ENCODE measurements around the gene RASAL1.
A peak's percentile ranks its signal among the peaks of the same experiment; 100 is the strongest.

Gene RASAL1

DNA sequence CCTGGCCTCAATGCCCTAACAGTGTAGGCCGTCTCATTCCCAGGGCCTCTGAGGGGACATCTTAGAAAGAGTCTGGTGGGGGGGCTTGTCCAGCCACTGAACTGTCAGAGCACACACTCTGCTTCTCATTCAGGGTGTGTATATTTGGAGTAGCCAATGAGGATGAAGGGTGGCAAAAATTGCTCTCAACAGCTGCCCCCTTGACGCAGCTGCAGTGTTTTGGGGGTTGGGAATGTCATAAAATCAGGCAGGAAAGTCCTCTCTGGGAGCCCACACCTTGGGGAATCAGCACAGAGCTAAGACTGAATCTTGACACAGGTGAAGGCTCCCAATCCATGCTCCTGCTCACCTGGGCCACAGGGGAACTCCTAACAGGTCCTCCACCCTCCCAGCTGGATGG lies 1.5 kb downstream of the RASAL1 start:
- no peak for DNase-seq (ENCODE audit: low read depth)
- H3K4me3 ChIP-seq (ENCODE audit: low read length) = no peak overlapping the region
- TF ChIP-seq, protein P1, sequence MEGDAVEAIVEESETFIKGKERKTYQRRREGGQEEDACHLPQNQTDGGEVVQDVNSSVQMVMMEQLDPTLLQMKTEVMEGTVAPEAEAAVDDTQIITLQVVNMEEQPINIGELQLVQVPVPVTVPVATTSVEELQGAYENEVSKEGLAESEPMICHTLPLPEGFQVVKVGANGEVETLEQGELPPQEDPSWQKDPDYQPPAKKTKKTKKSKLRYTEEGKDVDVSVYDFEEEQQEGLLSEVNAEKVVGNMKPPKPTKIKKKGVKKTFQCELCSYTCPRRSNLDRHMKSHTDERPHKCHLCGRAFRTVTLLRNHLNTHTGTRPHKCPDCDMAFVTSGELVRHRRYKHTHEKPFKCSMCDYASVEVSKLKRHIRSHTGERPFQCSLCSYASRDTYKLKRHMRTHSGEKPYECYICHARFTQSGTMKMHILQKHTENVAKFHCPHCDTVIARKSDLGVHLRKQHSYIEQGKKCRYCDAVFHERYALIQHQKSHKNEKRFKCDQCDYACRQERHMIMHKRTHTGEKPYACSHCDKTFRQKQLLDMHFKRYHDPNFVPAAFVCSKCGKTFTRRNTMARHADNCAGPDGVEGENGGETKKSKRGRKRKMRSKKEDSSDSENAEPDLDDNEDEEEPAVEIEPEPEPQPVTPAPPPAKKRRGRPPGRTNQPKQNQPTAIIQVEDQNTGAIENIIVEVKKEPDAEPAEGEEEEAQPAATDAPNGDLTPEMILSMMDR (conservative IDR thresholded peaks at IDR 0.05; ENCODE audit: low read depth, low read length) = no peak

DNA sequence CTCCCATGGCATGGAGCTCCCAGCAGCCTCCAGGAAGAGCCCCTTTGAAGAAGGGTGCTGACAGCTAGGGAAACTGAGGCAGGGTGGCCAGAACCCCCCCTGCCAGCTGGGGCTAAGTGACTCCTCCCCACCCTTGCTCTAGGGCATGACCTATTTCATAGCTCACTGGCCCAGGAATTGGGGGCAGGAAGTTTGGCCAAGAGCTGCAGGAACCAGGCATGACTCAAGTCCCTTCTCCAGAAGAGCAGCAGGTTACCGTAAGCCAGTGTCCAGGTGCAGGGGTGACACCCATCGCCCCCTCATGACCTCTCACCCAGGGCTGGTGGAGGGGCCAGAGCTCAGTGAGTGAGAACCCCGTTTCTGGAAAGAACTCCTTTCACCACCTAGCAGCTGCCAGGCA lies 1.9 kb downstream of the RASAL1 start:
- H3K4me3 ChIP-seq (ENCODE audit: low read length) = no peak overlapping the region

DNA sequence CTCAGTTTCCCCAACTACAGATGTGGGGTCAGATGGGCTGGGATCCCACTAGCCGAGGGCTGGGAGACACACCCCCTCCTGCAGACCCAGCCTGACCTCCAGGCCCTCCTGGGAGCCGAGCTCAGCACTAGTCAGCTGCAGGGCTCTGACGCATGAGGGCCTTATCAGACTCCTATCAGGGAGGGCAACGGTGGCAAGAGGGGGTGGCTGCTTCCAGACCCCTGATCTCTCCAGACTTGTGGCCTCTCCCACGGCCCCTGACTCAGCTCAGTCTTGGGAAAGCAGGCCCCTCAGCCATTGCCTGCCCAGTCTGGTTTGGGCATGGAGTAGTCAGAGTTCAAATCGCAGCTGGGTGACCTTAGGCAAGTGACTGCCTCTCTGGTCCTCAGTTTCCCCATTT lies 2.5 kb downstream of the RASAL1 start:
- TF ChIP-seq, protein P1 (conservative IDR thresholded peaks at IDR 0.05; ENCODE audit: low read depth, low read length) = no peak
- no peak overlapping the region for H3K4me3 ChIP-seq (ENCODE audit: low read length)
- DNase-seq (ENCODE audit: low read depth) = no peak

More for the DNA sequence above, 1.9 kb downstream of the RASAL1 start:
- no peak for DNase-seq (ENCODE audit: low read depth)
- TF ChIP-seq, protein P1 (conservative IDR thresholded peaks at IDR 0.05; ENCODE audit: low read depth, low read length) = no peak

DNA sequence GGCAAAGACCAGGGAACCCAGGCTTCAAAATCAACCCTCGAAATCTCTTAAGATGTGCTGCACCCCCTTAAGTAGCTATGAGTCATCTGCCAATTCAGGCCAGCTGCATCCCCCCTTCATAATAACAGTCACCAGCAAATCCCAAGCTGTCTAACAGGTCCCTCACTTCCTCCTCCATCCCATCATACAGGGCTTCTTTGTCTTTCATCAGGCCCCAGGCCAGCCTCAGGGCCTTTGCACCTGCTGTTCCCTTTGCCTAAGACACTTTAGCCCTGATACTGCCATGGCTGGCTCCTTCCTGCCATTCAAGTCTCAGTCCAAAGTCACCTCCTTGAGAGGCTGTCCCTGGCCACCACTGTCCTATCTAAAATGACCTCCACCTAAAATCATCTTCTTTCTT lies 4.0 kb downstream of the RASAL1 start:
- no peak overlapping the region for H3K4me3 ChIP-seq (ENCODE audit: low read length)
- no peak for DNase-seq (ENCODE audit: low read depth)
- TF ChIP-seq, protein P1 (conservative IDR thresholded peaks at IDR 0.05; ENCODE audit: low read depth, low read length) = no peak

DNA sequence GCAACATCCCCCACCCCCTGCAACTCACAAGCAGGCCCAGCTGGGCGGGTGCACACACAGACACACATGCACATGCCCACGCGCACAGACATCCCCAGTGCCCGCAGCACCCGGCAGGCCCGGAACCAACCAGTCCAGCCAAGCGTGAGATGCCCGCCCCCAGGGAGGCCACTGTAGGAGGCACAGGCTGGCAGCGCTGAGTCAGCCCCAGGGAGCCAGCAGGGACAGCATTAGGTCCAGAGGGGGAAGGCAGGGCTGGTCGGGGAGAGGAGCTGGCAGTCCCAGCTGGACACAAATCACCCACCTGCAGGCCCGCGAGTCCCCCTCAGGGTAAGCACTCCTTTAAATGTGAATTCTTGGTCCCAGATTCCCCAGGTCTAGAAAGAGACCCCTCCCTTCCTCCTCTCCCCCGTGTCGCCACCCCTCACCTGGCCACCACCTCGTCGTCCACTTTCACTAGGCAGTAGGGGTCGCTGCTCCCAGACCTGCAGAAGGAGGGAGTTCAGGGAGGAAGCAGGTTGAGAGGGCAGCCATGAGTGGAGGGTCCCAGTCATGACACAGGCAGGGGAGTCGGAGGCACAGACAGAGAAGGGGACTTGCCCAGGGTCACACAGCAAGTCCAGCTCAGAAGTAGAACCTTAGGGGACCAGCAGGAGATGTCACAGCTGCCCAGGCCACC lies 5.0 kb downstream of the RASAL1 start:
- TF ChIP-seq, protein P1 (conservative IDR thresholded peaks at IDR 0.05; ENCODE audit: low read depth, low read length) = peak; percentile 50
- no peak overlapping the region for H3K4me3 ChIP-seq (ENCODE audit: low read length)
- DNase-seq (ENCODE audit: low read depth) = no peak

DNA sequence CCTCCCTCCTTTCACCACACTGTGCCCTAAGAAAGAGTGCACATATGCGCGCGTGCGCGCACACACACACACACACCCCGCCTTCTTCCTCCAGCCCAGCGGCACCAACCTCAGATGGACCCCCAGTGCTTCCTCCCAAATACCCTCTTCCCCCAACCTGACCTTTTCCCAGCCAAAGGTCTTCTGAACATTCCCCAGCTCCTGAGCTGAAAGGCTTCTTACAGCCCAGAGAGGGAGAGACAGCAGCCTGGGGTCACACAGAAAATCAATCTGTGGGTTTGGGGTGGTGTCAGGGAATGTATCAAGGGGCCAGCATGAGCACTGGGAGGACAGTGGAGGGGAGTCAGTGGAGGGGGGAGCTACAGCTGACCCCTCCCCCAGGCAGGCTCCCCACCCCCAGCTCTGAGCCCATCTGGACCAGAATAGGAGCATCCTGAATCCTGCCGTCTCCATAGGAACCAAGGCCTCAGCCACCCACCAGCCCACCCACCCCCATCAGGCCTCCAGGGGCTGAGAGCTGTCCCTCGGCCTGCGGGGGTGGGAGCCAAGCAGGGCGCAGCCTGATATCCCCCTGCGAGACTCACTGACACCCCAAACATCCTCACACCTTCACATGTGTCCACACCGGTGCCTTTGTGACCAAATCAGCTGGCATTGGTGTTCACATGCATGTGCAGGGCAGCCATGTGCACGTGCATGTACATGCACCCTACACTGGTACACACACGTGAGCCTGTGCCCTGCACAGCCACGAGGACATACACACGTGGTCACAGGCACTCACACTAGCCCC lies 5.7 kb downstream of the RASAL1 start:
- H3K4me3 ChIP-seq (ENCODE audit: low read length) = no peak overlapping the region
- DNase-seq (ENCODE audit: low read depth) = no peak
- TF ChIP-seq, protein P1 (conservative IDR thresholded peaks at IDR 0.05; ENCODE audit: low read depth, low read length) = no peak
